Activated T-cell treated with anti-CD3 and anti-CD28 coated beads, Interleukin-2, amount 50 U/mL, for 24 hours (primary cell): ENCODE data around the gene CD72.
"Not testable (repeated sequence)": the region's sequence is repeated elsewhere in the genome, so short reads cannot be mapped to it uniquely, and the experiment has no call there.

Source experiments
- DNase-seq: peaks from one replicate; pipeline ENCODE4 v3.0.0-alpha.2; 2020
- H3K27ac Mint-ChIP-seq: 2 replicates; pipeline ENCODE4 v1.8.0; 2020; ENCODE audit warnings: mild to moderate bottlenecking, mixed read lengths
- H3K27me3 Mint-ChIP-seq: 2 replicates; pipeline ENCODE4 v1.8.0; 2020; ENCODE audit warnings: mixed read lengths
- H3K36me3 Mint-ChIP-seq: 2 replicates; pipeline ENCODE4 v1.8.0; 2020; ENCODE audit warnings: low read depth, mixed read lengths
- H3K4me1 Mint-ChIP-seq: 2 replicates; pipeline ENCODE4 v1.8.0; 2020; ENCODE audit warnings: low read depth, mixed read lengths
- H3K4me3 Mint-ChIP-seq: 2 replicates; pipeline ENCODE4 v1.8.0; 2020; ENCODE audit warnings: mild to moderate bottlenecking, moderate library complexity, mixed read lengths
- H3K9me3 Mint-ChIP-seq: 2 replicates; pipeline ENCODE4 v1.8.0; 2020; ENCODE audit warnings: mixed read lengths

CD72 gene

GRCh38 chr9:35599763-35600604 lies 18.2 kb downstream of the CD72 start:
- Mint-ChIP-seq H3K36me3 (peaks cover 5% of the 10 kb centered on the region), H3K9me3 (no peaks in the 10 kb centered on the region), H3K27me3 (no peaks in the 10 kb centered on the region), H3K27ac (no peak overlapping the region), H3K4me1 (peaks cover 23% of the 10 kb centered on the region), H3K4me3 (no peak overlapping the region)
- no peak for DNase-seq

DNA sequence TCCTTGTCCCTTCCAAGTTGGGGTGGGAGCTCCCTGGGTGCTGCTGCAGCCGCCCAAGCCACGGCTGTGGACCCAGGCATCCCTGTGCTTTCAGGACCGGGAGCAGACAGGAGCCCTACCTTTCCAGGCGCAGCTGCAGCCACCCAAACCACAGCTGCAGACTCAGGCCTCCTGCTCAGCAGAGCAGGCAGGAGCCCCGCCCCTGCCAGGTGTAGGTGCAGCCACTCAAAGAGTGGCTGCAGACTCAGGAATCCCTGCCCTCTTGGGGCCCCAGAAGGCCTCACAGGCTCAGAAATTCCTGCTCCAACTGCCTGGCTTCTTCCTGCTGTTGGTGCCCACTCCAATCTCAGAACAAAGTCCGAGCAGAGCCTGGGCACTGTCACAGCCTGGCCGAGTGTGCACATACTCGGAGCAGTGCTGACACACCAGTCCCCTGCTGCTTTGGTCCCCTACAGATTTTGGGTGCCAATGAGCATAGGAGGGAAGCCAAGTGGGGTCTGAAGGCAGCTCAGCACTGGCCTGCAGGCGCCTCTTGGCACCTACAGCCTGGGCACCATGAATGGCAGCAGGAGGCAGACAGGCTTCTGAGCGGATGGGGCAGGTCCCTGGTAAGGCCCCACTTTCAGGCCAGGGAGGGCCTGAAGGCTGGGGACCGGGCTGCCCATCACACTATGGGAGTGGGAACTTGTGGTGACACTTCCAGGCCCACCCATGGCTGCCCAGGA lies 19.2 kb downstream of the CD72 start:
- Mint-ChIP-seq H3K4me1 (peaks cover 17% of the 10 kb centered on the region), H3K4me3 (no peak overlapping the region), H3K36me3 (peaks cover 5% of the 10 kb centered on the region), H3K9me3 (peaks cover 5% of the 10 kb centered on the region), H3K27ac (no peak overlapping the region), H3K27me3 (no peaks in the 10 kb centered on the region)
- DNase-seq, result no peak

- not testable (repeated sequence) for H3K4me1 Mint-ChIP-seq, H3K27me3 Mint-ChIP-seq, H3K4me3 Mint-ChIP-seq, DNase-seq, H3K27ac Mint-ChIP-seq
- H3K9me3 Mint-ChIP-seq, result peaks cover 19% of the 10 kb centered on the region
- peaks cover 19% of the 10 kb centered on the region for H3K36me3 Mint-ChIP-seq
Measured at GRCh38 chr9:35596907-35597306, 21.3 kb downstream of the CD72 start.

DNA sequence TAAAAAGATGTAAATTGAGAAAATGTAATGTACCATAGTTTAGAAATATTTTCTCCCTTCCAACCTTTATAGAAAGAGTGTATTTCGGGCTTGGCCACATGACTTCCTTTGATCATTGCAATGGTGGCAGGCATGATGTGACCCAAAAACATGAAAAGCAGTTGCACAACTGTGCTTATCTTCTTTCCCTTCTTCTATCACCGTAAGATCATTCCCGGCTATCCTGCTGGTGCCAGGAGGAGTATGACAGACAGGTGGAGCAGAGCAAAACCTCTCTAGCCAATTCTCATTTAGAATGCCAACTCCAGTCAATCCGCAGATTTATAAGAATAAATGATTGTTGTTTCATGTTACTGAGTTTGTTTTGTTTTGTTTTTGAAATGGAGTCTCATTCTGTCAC lies 23.7 kb downstream of the CD72 start:
- DNase-seq, result no peak

GRCh38 chr9:35593581-35593980 lies 24.6 kb downstream of the CD72 start:
- H3K9me3 Mint-ChIP-seq, result peaks cover 23% of the 10 kb centered on the region
- no peak for DNase-seq
- no peaks in the 10 kb centered on the region for H3K4me1 Mint-ChIP-seq
- H3K4me3 Mint-ChIP-seq, result no peak overlapping the region
- H3K27ac Mint-ChIP-seq, result no peak overlapping the region
- H3K27me3 Mint-ChIP-seq, result no peaks in the 10 kb centered on the region
- peaks cover 24% of the 10 kb centered on the region for H3K36me3 Mint-ChIP-seq

More for the DNA sequence above, 23.7 kb downstream of the CD72 start:
- Mint-ChIP-seq H3K27ac (no peak overlapping the region), H3K27me3 (no peaks in the 10 kb centered on the region), H3K4me3 (no peak overlapping the region), H3K9me3 (peaks cover 23% of the 10 kb centered on the region), H3K4me1 (no peaks in the 10 kb centered on the region), H3K36me3 (peaks cover 23% of the 10 kb centered on the region)

GRCh38 chr9:35588506-35588905 lies 29.7 kb downstream of the CD72 start:
- H3K36me3 Mint-ChIP-seq, result peaks cover 33% of the 10 kb centered on the region
- not testable (repeated sequence) for H3K4me3 Mint-ChIP-seq, H3K4me1 Mint-ChIP-seq, H3K27me3 Mint-ChIP-seq, DNase-seq, H3K27ac Mint-ChIP-seq
- H3K9me3 Mint-ChIP-seq, result peaks cover 33% of the 10 kb centered on the region

- H3K4me3 Mint-ChIP-seq, H3K27ac Mint-ChIP-seq, H3K4me1 Mint-ChIP-seq, DNase-seq, H3K27me3 Mint-ChIP-seq: not testable (repeated sequence)
- Mint-ChIP-seq H3K9me3 (peaks cover 32% of the 10 kb centered on the region), H3K36me3 (peaks cover 48% of the 10 kb centered on the region)
Measured at GRCh38 chr9:35584681-35585080, 33.5 kb downstream of the CD72 start.

GRCh38 chr9:35583521-35583920 lies 34.7 kb downstream of the CD72 start:
- peaks cover 20% of the 10 kb centered on the region for H3K4me1 Mint-ChIP-seq
- peaks cover 39% of the 10 kb centered on the region for H3K9me3 Mint-ChIP-seq
- H3K27me3 Mint-ChIP-seq, H3K27ac Mint-ChIP-seq, DNase-seq, H3K4me3 Mint-ChIP-seq: not testable (repeated sequence)
- peaks cover 57% of the 10 kb centered on the region for H3K36me3 Mint-ChIP-seq

GRCh38 chr9:35579659-35580227 lies 38.5 kb downstream of the CD72 start:
- H3K4me3 Mint-ChIP-seq, DNase-seq, H3K27me3 Mint-ChIP-seq: not testable (repeated sequence)
- H3K4me1 Mint-ChIP-seq, result peaks cover 33% of the 10 kb centered on the region
- peaks cover 47% of the 10 kb centered on the region for H3K36me3 Mint-ChIP-seq
- H3K27ac Mint-ChIP-seq, result peak overlapping the region; percentile 86
- H3K9me3 Mint-ChIP-seq, result peaks cover 28% of the 10 kb centered on the region

GRCh38 chr9:35579130-35579529 lies 39.1 kb downstream of the CD72 start:
- peaks cover 33% of the 10 kb centered on the region for H3K4me1 Mint-ChIP-seq
- H3K4me3 Mint-ChIP-seq, result no peak overlapping the region
- H3K27me3 Mint-ChIP-seq, result no peaks in the 10 kb centered on the region
- H3K9me3 Mint-ChIP-seq, result peaks cover 28% of the 10 kb centered on the region
- H3K27ac Mint-ChIP-seq, result peak overlapping the region; percentile 86
- H3K36me3 Mint-ChIP-seq, result peaks cover 47% of the 10 kb centered on the region
- no peak for DNase-seq

GRCh38 chr9:35577486-35577885 lies 40.7 kb downstream of the CD72 start:
- Mint-ChIP-seq H3K27me3 (no peaks in the 10 kb centered on the region), H3K27ac (no peak overlapping the region), H3K36me3 (peaks cover 44% of the 10 kb centered on the region), H3K4me3 (no peak overlapping the region), H3K9me3 (peaks cover 28% of the 10 kb centered on the region), H3K4me1 (peaks cover 37% of the 10 kb centered on the region)
- DNase-seq, result no peak

DNA sequence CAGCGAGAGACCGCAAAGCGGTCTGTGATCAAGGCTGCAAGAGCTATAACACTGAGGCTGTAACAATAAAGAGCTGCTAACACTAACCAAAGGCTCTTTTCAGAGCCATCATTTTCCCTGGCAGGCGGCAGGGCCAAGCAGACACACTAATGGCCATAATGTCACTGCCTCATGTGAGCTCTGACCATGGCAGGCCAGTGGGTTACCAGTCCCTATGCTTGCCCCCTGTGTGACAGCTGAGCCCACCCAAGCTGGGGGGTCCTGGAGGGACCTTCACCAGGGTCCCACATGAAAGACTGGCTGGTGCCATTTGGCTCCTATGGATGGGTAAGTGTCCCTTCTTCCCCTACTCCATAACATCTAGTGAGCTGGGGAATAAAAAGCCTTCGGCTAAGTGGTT lies 42.7 kb downstream of the CD72 start:
- peaks cover 50% of the 10 kb centered on the region for H3K4me1 Mint-ChIP-seq
- DNase-seq, result no peak
- H3K27ac Mint-ChIP-seq, result no peak overlapping the region
- H3K36me3 Mint-ChIP-seq, result peaks cover 24% of the 10 kb centered on the region
- H3K4me3 Mint-ChIP-seq, result no peak overlapping the region
- peaks cover 16% of the 10 kb centered on the region for H3K9me3 Mint-ChIP-seq
- H3K27me3 Mint-ChIP-seq, result no peaks in the 10 kb centered on the region

DNA sequence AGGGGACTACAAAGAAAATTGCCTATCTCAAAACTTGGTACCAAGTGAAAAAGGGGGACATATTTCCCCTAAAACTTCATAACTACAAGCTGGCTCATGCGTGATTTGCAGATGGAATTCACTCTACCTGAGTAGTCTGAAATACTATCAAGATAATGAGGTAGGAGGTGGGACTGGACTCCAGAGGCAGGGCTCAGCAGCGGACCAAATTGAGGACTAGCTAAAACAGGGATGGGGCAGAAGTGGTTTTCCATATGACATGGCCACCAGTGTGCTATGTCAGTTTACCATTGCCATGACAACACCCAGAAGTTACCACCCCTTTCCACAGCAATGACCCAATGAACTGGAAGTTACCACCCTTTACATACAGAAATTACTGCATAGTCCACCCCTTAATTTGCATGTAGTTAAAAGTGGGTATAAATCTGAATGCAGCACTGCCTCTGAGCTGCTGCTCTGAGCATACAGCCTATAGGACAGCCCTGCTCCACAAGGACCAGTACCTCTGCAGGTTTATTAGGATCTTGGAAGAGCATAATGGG lies 43.6 kb downstream of the CD72 start:
- Mint-ChIP-seq H3K4me3 (no peak overlapping the region), H3K27me3 (no peaks in the 10 kb centered on the region), H3K4me1 (peaks cover 51% of the 10 kb centered on the region), H3K36me3 (peaks cover 18% of the 10 kb centered on the region), H3K9me3 (peaks cover 13% of the 10 kb centered on the region), H3K27ac (no peak overlapping the region)
- no peak for DNase-seq

DNA sequence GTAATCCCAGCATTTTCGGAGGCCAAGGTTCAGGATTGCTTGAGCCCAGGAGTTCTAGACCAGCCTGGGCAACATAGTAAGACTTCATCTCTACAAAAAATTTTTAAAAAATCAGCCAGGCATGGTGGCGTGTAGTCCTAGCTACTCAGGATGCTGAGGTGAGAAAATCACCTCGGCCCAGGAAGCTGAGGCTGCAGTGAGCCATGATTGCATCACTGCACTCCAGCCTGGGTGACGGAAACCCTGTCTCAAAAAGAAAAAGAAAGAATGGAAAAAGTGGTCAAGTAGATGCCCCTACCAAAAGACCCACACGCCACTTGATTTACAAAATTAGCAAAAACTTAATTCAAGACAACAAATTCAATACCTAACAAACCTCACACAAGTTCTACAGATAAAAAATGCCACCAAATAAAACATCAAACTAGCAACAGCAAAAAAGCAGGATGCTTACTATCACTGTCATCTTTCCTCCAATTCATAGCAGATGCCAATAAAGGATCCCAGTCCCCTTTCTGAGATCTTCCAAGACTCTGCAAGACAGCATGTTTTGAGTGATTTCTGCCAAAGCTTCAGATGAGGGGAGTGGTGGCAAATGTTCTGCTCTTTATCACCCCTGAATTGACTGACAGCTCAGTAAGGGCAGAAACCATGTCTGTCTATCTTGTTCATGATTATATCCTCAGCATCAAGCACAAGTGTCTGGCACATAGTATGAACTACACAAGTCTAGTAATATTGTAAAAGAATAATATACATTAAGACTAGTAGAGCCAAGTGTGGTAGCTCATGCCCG lies 47.3 kb downstream of the CD72 start:
- peak overlapping the region; percentile 98 for H3K27ac Mint-ChIP-seq
- no peaks in the 10 kb centered on the region for H3K27me3 Mint-ChIP-seq
- H3K4me1 Mint-ChIP-seq, result peaks cover 41% of the 10 kb centered on the region
- no peaks in the 10 kb centered on the region for H3K9me3 Mint-ChIP-seq
- peak; percentile 46 for DNase-seq
- peak overlapping the region; percentile 46 for H3K4me3 Mint-ChIP-seq
- peaks cover 6% of the 10 kb centered on the region for H3K36me3 Mint-ChIP-seq
